ENCODE data around the gene N4BP2L1.
"Not testable (repeated sequence)": the region's sequence is repeated elsewhere in the genome, so short reads cannot be mapped to it uniquely, and the experiment has no call there.

The N4BP2L1 gene

DNA sequence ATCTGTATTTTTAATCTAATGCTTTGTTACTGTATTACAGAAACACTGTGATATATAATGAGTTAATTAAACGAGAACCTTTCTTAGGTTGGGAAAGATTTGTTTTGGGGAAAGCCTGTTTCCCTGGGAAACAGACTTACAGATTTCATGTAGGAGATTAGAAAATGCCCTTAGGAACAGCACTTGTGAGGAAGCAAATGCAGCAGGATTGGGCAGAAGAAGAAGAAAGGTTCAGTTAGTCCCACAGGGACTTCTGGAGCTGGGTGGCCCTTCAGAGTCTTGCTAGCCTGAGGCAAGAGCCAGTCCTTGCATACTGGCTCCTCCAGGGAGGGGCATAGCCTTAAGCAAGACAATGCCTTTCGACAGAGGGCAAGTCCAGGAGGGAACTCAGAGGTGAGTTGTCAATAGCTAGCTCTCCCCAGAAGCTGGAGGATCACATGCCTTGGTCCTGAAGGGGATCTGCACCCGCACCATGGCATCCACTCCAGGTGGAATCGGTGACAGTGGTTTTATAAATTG, 36.8 kb downstream of the N4BP2L1 start:
- FAIRE-seq (no peak), DNase-seq (ENCODE audit: low spot score) (no peak)

DNA sequence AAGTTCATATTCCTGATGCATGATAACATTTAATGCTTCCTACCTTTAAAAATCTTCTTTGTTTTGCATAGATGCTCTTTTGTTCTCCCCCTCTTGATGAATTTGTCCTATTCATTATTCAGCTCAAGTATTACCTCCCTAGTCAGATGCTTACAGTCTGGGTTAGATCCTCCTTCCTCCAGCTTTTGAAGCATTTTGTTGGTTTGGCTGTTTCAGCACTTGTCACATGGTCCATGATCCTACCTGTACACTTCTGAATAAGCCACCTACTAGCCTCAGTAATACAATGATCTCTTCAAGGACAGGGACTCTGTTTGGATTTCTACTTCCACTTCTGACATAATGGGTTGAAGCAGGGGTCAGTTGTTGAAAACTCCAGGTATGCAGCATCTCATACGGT, 37.4 kb downstream of the N4BP2L1 start:
- DNase-seq (ENCODE audit: low spot score) (no peak), FAIRE-seq (no peak)

DNA sequence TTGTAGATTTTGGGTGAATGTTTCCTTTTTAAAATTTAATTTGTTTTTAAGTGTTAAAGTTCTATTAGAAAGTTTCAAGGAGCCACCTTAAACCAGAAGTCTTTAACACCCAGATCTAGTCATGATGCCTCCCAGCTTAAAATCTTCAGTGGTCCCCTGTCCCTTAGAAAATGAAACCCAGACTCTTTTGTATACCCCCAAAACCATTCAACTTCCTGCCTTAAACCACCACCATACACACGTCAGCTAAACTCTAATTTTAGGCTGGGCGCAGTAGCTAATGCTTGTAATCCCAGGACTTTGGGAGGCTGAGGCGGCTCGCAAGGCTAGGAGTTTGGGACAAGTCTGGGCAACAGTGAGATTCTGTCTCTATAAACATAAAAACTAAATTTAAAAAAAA, 37.9 kb downstream of the N4BP2L1 start:
- DNase-seq (ENCODE audit: low spot score) (no peak), FAIRE-seq (no peak)

DNA sequence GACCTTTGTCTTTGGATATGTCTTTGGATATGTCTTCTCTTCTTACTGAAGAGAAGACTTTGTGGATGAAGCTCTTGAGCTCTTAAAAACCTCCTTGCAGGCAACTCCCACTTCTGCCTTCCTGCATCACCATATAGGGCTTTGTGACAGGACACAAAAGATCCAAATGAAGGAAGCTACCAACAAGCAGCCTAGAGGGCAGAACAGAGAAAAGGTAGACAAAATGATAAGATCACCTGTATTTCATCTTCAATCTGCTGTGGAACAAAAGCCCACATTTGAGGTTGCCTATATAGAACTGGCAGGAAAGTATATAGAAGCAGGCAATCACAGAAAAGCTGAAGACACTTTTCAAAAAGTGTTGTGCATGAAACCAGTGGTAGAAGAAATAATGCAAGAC, 42.5 kb downstream of the N4BP2L1 start:
- DNase-seq (ENCODE audit: low spot score), result no peak
- FAIRE-seq, result no peak

DNA sequence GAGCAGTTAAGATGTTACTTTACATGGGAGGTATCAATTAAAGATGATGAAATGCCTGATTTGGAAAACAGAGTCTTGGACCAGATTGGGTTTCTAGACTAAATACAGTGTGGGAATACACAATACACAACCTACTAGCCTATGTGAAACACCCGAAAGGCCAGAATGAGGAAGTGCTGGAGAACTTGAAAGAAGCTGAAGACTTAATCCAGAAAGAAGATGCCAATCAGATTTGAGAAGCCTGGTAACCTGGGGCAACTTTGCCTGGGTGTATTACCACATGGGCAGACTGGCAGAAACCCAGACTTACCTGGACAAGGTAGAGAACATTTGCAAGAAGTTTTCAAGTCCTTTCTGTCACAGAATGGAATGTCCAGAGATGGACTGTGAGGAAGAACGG, 43.2 kb downstream of the N4BP2L1 start:
- DNase-seq (ENCODE audit: low spot score), result no peak
- no peak for FAIRE-seq

DNA sequence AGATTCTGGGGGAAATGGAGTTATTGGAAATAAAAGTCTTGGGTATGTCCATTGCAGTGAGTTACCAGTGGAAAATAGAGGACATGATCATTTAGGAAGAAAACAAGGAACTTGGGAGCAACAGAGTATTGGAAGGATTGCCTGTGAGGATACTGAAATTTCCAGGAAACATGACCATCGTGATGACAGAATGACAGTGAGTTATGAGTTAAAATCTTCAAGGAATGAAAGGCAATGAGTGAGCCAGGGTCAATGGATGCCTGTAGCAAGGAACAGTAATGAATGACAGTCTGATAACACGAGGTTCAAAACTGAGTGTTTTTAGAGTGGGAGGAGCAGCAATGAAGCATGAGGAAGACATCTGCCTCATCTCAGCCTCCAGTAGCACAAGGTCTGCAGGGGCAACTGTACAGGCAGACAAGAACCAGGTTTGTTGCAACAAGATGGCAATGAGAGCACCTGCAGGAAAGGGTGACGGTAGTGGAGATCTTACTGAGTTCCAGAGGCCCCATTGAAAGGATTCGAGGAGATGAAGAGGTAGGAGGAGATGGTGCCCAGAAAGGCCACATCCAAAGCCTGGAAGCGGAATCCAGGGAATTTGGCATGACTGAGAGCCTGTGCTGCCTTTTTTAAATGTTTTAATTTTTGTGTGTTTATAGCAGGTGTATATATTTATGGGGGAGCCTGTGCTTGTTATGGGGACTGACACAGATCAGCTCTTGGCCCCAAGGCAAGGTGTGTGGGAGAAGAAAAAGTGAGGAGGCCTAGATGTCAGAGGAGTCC, 43.9 kb downstream of the N4BP2L1 start:
- no peak for DNase-seq (ENCODE audit: low spot score)
- FAIRE-seq, result no peak

DNA sequence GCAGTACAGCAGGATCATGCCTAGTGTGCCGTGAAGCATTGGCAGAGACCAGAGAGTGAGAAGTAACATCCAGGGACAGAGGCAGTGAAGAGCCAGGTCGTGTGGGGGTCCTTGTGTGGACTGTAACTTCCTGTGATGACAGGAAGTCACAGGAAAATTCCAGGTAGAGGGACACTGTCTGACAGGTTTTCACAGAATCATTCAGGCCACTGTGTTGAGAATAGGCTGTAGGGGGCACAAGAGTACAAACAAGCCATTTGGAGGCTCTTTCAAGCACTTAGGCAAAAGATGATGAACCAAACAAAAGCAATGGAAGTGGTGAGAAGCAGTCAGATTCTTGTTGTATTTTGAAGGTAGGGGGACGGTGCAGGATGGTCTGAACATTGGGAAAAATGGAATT, 46.4 kb downstream of the N4BP2L1 start:
- FAIRE-seq, result no peak
- DNase-seq (ENCODE audit: low spot score), result no peak

DNA sequence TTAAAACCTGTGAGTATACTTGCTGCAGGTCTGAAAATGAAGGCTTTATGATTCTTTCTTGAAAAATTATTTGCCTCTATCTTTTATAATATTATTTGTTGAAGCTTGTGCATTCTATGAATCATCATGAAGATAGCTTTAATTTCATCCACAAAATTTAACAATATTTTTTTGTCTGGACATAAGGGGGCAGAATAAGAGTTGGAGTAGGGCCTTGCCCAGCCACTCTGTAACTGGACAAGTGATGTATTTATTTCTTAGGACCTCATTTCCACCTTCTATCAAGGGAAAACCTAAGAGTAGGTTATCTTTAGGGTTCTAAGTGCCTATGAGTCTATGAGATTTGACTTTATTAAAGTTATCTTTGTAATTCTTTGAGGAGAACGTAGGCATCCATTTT, 49.9 kb downstream of the N4BP2L1 start:
- FAIRE-seq, result no peak
- no peak for DNase-seq (ENCODE audit: low spot score)

DNA sequence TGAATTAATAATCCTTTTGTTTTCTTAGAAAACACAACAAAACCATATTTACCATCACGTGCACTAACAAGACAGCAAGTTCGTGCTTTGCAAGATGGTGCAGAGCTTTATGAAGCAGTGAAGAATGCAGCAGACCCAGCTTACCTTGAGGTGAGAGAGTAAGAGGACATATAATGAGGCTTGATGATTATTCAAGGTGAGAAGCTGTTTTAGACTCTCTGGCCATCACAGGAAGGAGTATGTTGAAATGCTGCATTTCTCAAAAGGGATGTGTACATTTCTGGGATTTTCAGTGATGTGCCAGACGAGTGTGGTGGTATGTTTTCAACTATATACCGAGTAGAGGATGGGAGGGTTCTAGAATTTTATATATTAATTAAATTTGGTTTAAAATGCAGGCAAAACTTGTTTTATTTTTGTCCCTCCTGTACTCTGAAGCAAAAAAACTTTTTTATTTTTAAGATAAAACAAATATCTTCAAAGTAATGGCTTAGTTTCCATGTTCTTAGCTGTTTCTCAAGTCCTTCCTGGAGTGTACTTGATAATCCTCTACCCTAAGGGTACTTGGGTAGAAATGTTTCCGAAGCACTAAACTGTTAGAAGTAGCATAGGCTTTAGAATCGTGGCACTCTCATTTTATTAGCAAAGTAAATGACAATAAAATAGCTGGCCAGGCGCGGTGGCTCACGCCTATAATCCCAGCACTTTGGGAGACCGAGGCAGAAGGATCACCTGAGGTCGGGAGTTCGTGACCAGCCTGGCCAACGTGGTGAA, 51.1 kb downstream of the N4BP2L1 start:
- FAIRE-seq (no peak), DNase-seq (ENCODE audit: low spot score) (no peak)

DNA sequence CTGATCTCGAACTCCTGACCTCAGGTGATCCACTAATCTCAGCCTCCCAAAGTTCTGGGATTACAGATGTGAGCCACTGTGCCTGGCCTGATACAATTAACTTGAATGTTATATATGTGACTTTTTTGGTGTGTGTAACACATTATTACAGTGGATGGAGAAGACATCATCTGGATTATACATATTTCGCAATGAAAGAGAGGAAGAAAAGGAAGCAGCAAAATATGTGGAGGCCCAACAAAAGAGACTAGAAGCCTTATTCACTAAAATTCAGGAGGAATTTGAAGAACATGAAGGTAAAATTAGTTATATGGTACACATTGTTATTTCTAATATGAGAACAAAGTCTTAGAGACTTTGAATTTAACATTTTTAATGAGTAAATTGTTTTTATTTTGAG, 57.1 kb downstream of the N4BP2L1 start:
- no peak for DNase-seq (ENCODE audit: low spot score)
- no peak for FAIRE-seq

DNA sequence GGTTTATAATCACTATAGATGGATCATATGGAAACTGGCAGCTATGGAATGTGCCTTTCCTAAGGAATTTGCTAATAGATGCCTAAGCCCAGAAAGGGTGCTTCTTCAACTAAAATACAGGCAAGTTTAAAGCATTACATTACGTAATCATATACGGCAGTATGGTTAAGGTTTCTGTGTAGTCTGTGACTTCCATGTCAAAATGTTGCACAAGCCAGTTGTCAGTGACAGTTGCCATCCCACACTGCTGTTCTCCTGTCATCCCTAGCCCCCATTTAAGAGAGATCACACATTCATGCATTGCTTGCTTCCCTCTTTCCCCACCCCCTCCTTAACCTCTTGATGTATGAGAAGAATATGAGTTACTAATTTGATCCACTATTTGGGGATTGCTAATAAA, 65.4 kb downstream of the N4BP2L1 start:
- DNase-seq (ENCODE audit: low spot score), result no peak
- FAIRE-seq, result no peak

DNA sequence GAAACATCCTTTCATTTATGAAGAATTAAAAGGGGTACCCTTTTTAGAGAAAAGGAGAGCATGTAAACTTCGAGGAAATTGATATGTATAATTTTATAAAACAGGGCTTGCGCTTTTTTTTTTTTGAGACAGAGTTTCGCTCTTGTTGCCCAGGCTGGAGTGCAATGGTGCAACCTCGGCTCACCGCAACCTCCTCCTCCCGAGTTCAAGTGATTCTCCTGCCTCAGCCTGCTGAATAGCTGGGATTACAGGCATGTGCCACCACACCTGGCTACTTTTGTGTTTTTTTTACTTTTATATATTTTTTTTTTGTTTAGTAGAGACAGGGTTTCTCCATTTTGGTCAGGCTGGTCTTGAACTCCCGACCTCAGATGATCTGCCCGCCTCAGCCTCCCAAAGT, 72.0 kb downstream of the N4BP2L1 start:
- FAIRE-seq; DNase-seq (ENCODE audit: low spot score): not testable (repeated sequence)

DNA sequence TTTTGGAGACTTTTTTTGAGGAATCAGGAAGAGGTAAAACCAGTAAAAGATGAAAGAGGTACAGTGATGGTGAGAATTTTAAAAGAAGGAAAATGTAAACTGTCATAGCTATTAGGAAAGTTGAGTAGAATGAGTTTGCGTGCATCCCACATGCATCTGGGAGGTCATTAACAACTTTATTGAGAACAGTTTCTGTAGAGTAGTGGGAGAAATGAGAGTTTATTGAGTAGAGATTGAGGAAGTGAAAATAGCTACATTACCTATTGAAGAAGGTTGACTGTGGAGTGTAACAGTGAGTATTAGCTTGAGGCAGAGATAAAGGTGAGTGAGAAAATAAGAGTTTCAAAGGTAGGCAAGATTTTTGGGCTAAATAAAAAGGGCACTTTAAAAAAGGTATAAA, 73.9 kb downstream of the N4BP2L1 start:
- FAIRE-seq, result no peak
- DNase-seq (ENCODE audit: low spot score), result no peak

DNA sequence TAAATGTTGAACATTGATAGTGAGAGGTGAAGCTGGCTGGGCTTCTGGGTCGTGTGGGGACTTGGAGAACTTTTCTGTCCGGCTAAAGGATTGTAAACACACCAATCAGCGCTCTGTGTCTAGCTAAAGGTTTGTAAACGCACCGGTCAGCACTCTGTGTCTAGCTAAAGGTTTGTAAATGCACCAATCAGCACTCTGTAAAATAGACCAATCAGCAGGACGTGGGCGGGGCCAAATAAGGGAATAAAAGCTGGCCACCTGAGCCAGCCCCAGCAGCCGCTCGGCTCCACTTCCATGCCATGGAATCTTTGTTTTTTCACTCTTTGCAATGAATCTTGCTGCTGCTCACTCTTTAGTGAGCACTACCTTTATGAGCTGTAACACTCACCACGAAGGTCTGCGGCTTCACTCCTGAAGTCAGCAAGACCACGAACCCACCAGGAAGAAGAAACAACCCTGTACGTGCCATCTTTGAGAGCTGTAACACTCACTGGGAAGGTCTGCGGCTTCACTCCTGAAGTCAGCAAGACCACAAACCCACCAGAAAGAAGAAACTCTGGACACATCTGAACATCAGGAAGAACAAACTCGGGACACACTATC, 77.0 kb downstream of the N4BP2L1 start:
- DNase-seq (ENCODE audit: low spot score); FAIRE-seq: not testable (repeated sequence)

All from RCC 7860 (cell line).